SK-N-SH treated with all-trans-retinoic acid at 6 μM for 48 hours (cell line): ENCODE measurements around the gene OLFML2B.

ENCODE experiments used
- ATAC-seq: fragments of 200-7000 bp; cut with Tn5 transposase; 3 replicates; pipeline ENCODE4 v1.9.1; 2020; ENCODE audit warnings: mild to moderate bottlenecking, moderate library complexity
- ARNTL ChIP-seq: fragments of 450-650 bp; formaldehyde crosslinking; IDR thresholded peaks from 2 replicates; pipeline ENCODE4 v1.5.0; 2020; ENCODE audit warnings: low read depth, mild to moderate bottlenecking, moderate library complexity, borderline replicate concordance
- BACH2 ChIP-seq: fragments of 250-450 bp; sonication (Bioruptor Pico); IDR thresholded peaks from 2 replicates; pipeline ENCODE4 v1.9.0; 2021; ENCODE audit warnings: mild to moderate bottlenecking, borderline replicate concordance
- CSDC2 ChIP-seq: fragments of 250-450 bp; sonication (Bioruptor Pico); IDR thresholded peaks from 2 replicates; pipeline ENCODE4 v1.5.0; 2020; ENCODE audit warnings: mild to moderate bottlenecking, moderate library complexity
- CSRNP3 ChIP-seq: fragments of 250-450 bp; sonication (Bioruptor Pico); IDR thresholded peaks from 2 replicates; pipeline ENCODE4 v1.5.1; 2021; ENCODE audit warnings: mild to moderate bottlenecking, moderate library complexity
- ISL1 ChIP-seq: fragments of 250-450 bp; sonication (Bioruptor Pico); IDR thresholded peaks from 2 replicates; pipeline ENCODE4 v2.1.2; 2022; ENCODE audit warnings: mild to moderate bottlenecking, moderate library complexity
- OSR1 ChIP-seq: fragments of 250-450 bp; sonication (Bioruptor Pico); IDR thresholded peaks from 2 replicates; pipeline ENCODE4 v1.8.0; 2022; ENCODE audit warnings: moderate library complexity, mild to moderate bottlenecking, inconsistent platforms
- PATZ1 ChIP-seq: fragments of 250-450 bp; sonication (Bioruptor Pico); IDR thresholded peaks from 2 replicates; pipeline ENCODE4 v1.8.0; 2020; ENCODE audit warnings: mild to moderate bottlenecking, moderate library complexity, borderline replicate concordance
- POU6F1 ChIP-seq: fragments of 250-450 bp; sonication (Bioruptor Pico); IDR thresholded peaks from 2 replicates; pipeline ENCODE4 v1.8.0; 2021; ENCODE audit warnings: low read depth, mild to moderate bottlenecking, moderate library complexity, borderline replicate concordance
- PPARA ChIP-seq: fragments of 250-450 bp; sonication (Bioruptor Pico); IDR thresholded peaks from 2 replicates; pipeline ENCODE4 v1.5.0; 2020; ENCODE audit warnings: mild to moderate bottlenecking, borderline replicate concordance
- RARB ChIP-seq: fragments of 250-450 bp; sonication (Bioruptor Pico); IDR thresholded peaks from 2 replicates; pipeline ENCODE4 v1.8.0; 2021; ENCODE audit warnings: mild to moderate bottlenecking, moderate library complexity
- SNAI2 ChIP-seq: fragments of 250-450 bp; sonication (Bioruptor Pico); IDR thresholded peaks from 2 replicates; pipeline ENCODE4 v1.5.0; 2020; ENCODE audit warnings: mild to moderate bottlenecking, moderate library complexity
- TCF4 ChIP-seq: fragments of 250-450 bp; sonication (Bioruptor Pico); IDR thresholded peaks from 2 replicates; pipeline ENCODE4 v1.8.0; 2021; ENCODE audit warnings: mild to moderate bottlenecking, moderate library complexity, borderline replicate concordance
- TOX ChIP-seq: fragments of 250-450 bp; sonication (Bioruptor Pico); IDR thresholded peaks from 2 replicates; pipeline ENCODE4 v1.8.0; 2021; ENCODE audit warnings: mild to moderate bottlenecking, moderate library complexity, borderline replicate concordance
- ZC3H10 ChIP-seq: fragments of 250-450 bp; sonication (Bioruptor Pico); IDR thresholded peaks from 2 replicates; pipeline ENCODE4 v1.5.1; 2021; ENCODE audit warnings: mild to moderate bottlenecking, moderate library complexity
- ZFP3 ChIP-seq: fragments of 250-450 bp; sonication (Bioruptor Pico); IDR thresholded peaks from 2 replicates; pipeline ENCODE4 v1.5.0; 2020; ENCODE audit warnings: mild to moderate bottlenecking, moderate library complexity
- ZFP30 ChIP-seq: fragments of 450-650 bp; formaldehyde crosslinking; IDR thresholded peaks from 2 replicates; pipeline ENCODE4 v1.5.0; 2022; ENCODE audit warnings: mild to moderate bottlenecking, moderate library complexity
- ZNF565 ChIP-seq: fragments of 450-650 bp; formaldehyde crosslinking; conservative IDR thresholded peaks from 2 replicates; pipeline ENCODE4 v1.5.0; 2020; ENCODE audit warnings: low read depth, mild to moderate bottlenecking, moderate library complexity
- ZNF70 ChIP-seq: fragments of 450-650 bp; formaldehyde crosslinking; IDR thresholded peaks from 2 replicates; pipeline ENCODE4 v1.5.0; 2020; ENCODE audit warnings: mild to moderate bottlenecking, moderate library complexity
- ZNF8 ChIP-seq: fragments of 450-650 bp; formaldehyde crosslinking; IDR thresholded peaks from 2 replicates; pipeline ENCODE4 v1.5.0; 2020; ENCODE audit warnings: mild to moderate bottlenecking, moderate library complexity
- TF ChIP-seq, protein P1 (sequence below): fragments of 250-450 bp; sonication (Bioruptor Pico); IDR thresholded peaks from 2 replicates; pipeline ENCODE4 v1.5.1; 2020; ENCODE audit warnings: low read depth, mild to moderate bottlenecking, moderate library complexity
- TF ChIP-seq, protein P2 (sequence below): fragments of 250-450 bp; sonication (Bioruptor Pico); IDR thresholded peaks from 2 replicates; pipeline ENCODE4 v1.5.0; 2020; ENCODE audit warnings: mild to moderate bottlenecking, moderate library complexity

OLFML2B gene

GRCh38 chr1:162036163-162036562, 12.5 kb upstream of the OLFML2B start:
- ATAC-seq: peak; percentile 32
- TF ChIP-seq BACH2 (CRISPR knock-in tag) (no peak), POU6F1 (CRISPR knock-in tag) (no peak), TOX (CRISPR knock-in tag) (no peak), CSRNP3 (CRISPR knock-in tag) (no peak), ZNF565 (no peak), ZNF70 (CRISPR knock-in tag) (no peak), SNAI2 (CRISPR knock-in tag) (no peak), ARNTL (CRISPR knock-in tag) (no peak), ZC3H10 (CRISPR knock-in tag) (no peak), ISL1 (CRISPR knock-in tag) (no peak), RARB (CRISPR knock-in tag) (no peak), ZNF8 (no peak), CSDC2 (CRISPR knock-in tag) (no peak)
- TF ChIP-seq, protein P1, sequence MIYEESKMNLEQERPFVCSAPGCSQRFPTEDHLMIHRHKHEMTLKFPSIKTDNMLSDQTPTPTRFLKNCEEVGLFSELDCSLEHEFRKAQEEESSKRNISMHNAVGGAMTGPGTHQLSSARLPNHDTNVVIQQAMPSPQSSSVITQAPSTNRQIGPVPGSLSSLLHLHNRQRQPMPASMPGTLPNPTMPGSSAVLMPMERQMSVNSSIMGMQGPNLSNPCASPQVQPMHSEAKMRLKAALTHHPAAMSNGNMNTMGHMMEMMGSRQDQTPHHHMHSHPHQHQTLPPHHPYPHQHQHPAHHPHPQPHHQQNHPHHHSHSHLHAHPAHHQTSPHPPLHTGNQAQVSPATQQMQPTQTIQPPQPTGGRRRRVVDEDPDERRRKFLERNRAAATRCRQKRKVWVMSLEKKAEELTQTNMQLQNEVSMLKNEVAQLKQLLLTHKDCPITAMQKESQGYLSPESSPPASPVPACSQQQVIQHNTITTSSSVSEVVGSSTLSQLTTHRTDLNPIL: no peak

DNA sequence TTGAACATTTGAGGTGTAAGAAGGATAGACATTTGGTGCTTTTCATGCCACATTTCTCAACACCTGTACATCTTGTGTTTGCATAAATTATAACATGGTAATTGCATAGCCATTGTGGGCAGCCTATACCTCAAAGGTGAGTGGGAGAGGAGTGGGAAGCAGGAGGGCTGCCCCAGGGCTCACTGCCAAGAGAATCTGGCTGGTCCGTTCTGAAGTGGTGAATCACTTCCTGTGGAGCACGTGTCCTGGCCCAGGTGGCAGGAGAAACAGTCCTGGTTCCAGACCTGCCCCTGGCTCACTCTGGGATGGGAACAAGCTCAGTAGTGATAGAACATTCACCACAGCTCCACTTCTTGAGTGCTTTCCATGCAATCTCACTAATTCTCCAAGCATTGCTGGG, 11.6 kb upstream of the OLFML2B start:
- TF ChIP-seq PATZ1 (no peak), TCF4 (CRISPR knock-in tag) (no peak), OSR1 (no peak), SNAI2 (CRISPR knock-in tag) (no peak), ZFP30 (CRISPR knock-in tag) (no peak), ZFP3 (no peak), BACH2 (CRISPR knock-in tag) (no peak), CSRNP3 (CRISPR knock-in tag) (no peak), PPARA (CRISPR knock-in tag) (no peak), POU6F1 (CRISPR knock-in tag) (no peak), ZNF70 (CRISPR knock-in tag) (no peak), CSDC2 (CRISPR knock-in tag) (no peak)
- TF ChIP-seq, protein P2, sequence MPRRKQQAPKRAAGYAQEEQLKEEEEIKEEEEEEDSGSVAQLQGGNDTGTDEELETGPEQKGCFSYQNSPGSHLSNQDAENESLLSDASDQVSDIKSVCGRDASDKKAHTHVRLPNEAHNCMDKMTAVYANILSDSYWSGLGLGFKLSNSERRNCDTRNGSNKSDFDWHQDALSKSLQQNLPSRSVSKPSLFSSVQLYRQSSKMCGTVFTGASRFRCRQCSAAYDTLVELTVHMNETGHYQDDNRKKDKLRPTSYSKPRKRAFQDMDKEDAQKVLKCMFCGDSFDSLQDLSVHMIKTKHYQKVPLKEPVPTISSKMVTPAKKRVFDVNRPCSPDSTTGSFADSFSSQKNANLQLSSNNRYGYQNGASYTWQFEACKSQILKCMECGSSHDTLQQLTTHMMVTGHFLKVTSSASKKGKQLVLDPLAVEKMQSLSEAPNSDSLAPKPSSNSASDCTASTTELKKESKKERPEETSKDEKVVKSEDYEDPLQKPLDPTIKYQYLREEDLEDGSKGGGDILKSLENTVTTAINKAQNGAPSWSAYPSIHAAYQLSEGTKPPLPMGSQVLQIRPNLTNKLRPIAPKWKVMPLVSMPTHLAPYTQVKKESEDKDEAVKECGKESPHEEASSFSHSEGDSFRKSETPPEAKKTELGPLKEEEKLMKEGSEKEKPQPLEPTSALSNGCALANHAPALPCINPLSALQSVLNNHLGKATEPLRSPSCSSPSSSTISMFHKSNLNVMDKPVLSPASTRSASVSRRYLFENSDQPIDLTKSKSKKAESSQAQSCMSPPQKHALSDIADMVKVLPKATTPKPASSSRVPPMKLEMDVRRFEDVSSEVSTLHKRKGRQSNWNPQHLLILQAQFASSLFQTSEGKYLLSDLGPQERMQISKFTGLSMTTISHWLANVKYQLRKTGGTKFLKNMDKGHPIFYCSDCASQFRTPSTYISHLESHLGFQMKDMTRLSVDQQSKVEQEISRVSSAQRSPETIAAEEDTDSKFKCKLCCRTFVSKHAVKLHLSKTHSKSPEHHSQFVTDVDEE (CRISPR knock-in tag): no peak
- ATAC-seq: peak; percentile 9; the same call in 2 of the 3 replicates
